Measurements from ENCODE around the gene LDLRAD3. TPM values are rescaled to one million over a fixed set of nuclear protein-coding genes. Genes with fewer than 3 reads are reported as not detected.

Gene LDLRAD3
- total RNA-seq, 1 donor from 2014 or later = 39.1 TPM

GRCh38 chr11:36114095-36114494 lies 170.2 kb downstream of the LDLRAD3 start:
- H3K27me3 Mint-ChIP-seq (ENCODE audit: low read depth) = no peaks in the 10 kb centered on the region
- no peak for DNase-seq (ENCODE audit: low spot score in 2 of 2, unreplicated experiment in 2 of 2)
- no peak overlapping the region for H3K4me3 Mint-ChIP-seq
- H3K36me3 Mint-ChIP-seq = peaks cover 35% of the 10 kb centered on the region
- H3K27ac Mint-ChIP-seq = no peak overlapping the region
- H3K4me1 Mint-ChIP-seq = peaks cover 28% of the 10 kb centered on the region
- H3K9me3 Mint-ChIP-seq = peaks cover 16% of the 10 kb centered on the region
- TF ChIP-seq CTCF (IDR thresholded peaks at IDR 0.05; ENCODE audit: unreplicated experiment) = no peak

GRCh38 chr11:36115378-36115801 lies 171.5 kb downstream of the LDLRAD3 start:
- Mint-ChIP-seq H3K9me3 (peaks cover 16% of the 10 kb centered on the region), H3K27ac (no peak overlapping the region), H3K27me3 (ENCODE audit: low read depth) (no peaks in the 10 kb centered on the region), H3K36me3 (peaks cover 35% of the 10 kb centered on the region), H3K4me1 (peaks cover 15% of the 10 kb centered on the region), H3K4me3 (no peak overlapping the region)
- DNase-seq (ENCODE audit: low spot score in 2 of 2, unreplicated experiment in 2 of 2) = no peak
- no peak for TF ChIP-seq CTCF (IDR thresholded peaks at IDR 0.05; ENCODE audit: unreplicated experiment)

GRCh38 chr11:36116161-36116560 lies 172.3 kb downstream of the LDLRAD3 start:
- H3K4me3 Mint-ChIP-seq = no peak overlapping the region
- H3K9me3 Mint-ChIP-seq = peaks cover 16% of the 10 kb centered on the region
- peaks cover 14% of the 10 kb centered on the region for H3K4me1 Mint-ChIP-seq
- no peak overlapping the region for H3K27ac Mint-ChIP-seq
- no peak for TF ChIP-seq CTCF (IDR thresholded peaks at IDR 0.05; ENCODE audit: unreplicated experiment)
- H3K27me3 Mint-ChIP-seq (ENCODE audit: low read depth) = no peaks in the 10 kb centered on the region
- no peak for DNase-seq (ENCODE audit: low spot score in 2 of 2, unreplicated experiment in 2 of 2)
- peaks cover 35% of the 10 kb centered on the region for H3K36me3 Mint-ChIP-seq

- Mint-ChIP-seq H3K9me3 (peaks cover 8% of the 10 kb centered on the region), H3K27ac (no peak overlapping the region), H3K4me3 (no peak overlapping the region), H3K4me1 (peaks cover 18% of the 10 kb centered on the region), H3K27me3 (ENCODE audit: low read depth) (no peaks in the 10 kb centered on the region), H3K36me3 (peaks cover 26% of the 10 kb centered on the region)
- DNase-seq (ENCODE audit: low spot score in 2 of 2, unreplicated experiment in 2 of 2) = no peak
- TF ChIP-seq CTCF (IDR thresholded peaks at IDR 0.05; ENCODE audit: unreplicated experiment) = no peak
These were observed 174.2 kb downstream of the LDLRAD3 start for GRCh38 chr11:36118084-36118483.

GRCh38 chr11:36119300-36119699 lies 175.4 kb downstream of the LDLRAD3 start:
- DNase-seq (ENCODE audit: low spot score in 2 of 2, unreplicated experiment in 2 of 2) = no peak
- TF ChIP-seq CTCF (IDR thresholded peaks at IDR 0.05; ENCODE audit: unreplicated experiment) = no peak
- no peak overlapping the region for H3K4me3 Mint-ChIP-seq
- H3K4me1 Mint-ChIP-seq = peaks cover 28% of the 10 kb centered on the region
- H3K27ac Mint-ChIP-seq = no peak overlapping the region
- H3K27me3 Mint-ChIP-seq (ENCODE audit: low read depth) = no peaks in the 10 kb centered on the region
- H3K9me3 Mint-ChIP-seq = peaks cover 5% of the 10 kb centered on the region
- peaks cover 19% of the 10 kb centered on the region for H3K36me3 Mint-ChIP-seq

GRCh38 chr11:36121054-36121453 lies 177.2 kb downstream of the LDLRAD3 start:
- no peaks in the 10 kb centered on the region for H3K9me3 Mint-ChIP-seq
- H3K27ac Mint-ChIP-seq = peak overlapping the region; percentile 83
- no peak overlapping the region for H3K4me3 Mint-ChIP-seq
- H3K4me1 Mint-ChIP-seq = peaks cover 28% of the 10 kb centered on the region
- peaks cover 8% of the 10 kb centered on the region for H3K36me3 Mint-ChIP-seq
- no peaks in the 10 kb centered on the region for H3K27me3 Mint-ChIP-seq (ENCODE audit: low read depth)
- no peak for DNase-seq (ENCODE audit: low spot score in 2 of 2, unreplicated experiment in 2 of 2)
- TF ChIP-seq CTCF (IDR thresholded peaks at IDR 0.05; ENCODE audit: unreplicated experiment) = no peak
